Retinal pigment epithelial cell (primary cell): ENCODE results near the gene KLHL8.

ENCODE experiments used
- DNase-seq: peaks from one replicate; pipeline ENCODE4 v3.0.0-alpha.2; 2010; ENCODE audit warnings: low read depth
- H3K4me3 ChIP-seq: 2 replicates; pipeline ENCODE4 v1.5.1; 2011; ENCODE audit warnings: mild to moderate bottlenecking, low read length, control low read depth, moderate library complexity
- TF ChIP-seq, protein P1 (sequence below): conservative IDR thresholded peaks from 2 replicates; pipeline ENCODE4 v1.5.1; 2011; ENCODE audit warnings: low read depth, low read length, control low read depth, inconsistent platforms

KLHL8 gene

GRCh38 chr4:87196146-87196545 lies 24.3 kb downstream of the KLHL8 start:
- H3K4me3 ChIP-seq, result no peak overlapping the region
- TF ChIP-seq, protein P1, sequence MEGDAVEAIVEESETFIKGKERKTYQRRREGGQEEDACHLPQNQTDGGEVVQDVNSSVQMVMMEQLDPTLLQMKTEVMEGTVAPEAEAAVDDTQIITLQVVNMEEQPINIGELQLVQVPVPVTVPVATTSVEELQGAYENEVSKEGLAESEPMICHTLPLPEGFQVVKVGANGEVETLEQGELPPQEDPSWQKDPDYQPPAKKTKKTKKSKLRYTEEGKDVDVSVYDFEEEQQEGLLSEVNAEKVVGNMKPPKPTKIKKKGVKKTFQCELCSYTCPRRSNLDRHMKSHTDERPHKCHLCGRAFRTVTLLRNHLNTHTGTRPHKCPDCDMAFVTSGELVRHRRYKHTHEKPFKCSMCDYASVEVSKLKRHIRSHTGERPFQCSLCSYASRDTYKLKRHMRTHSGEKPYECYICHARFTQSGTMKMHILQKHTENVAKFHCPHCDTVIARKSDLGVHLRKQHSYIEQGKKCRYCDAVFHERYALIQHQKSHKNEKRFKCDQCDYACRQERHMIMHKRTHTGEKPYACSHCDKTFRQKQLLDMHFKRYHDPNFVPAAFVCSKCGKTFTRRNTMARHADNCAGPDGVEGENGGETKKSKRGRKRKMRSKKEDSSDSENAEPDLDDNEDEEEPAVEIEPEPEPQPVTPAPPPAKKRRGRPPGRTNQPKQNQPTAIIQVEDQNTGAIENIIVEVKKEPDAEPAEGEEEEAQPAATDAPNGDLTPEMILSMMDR, result no peak
- DNase-seq, result no peak

DNA sequence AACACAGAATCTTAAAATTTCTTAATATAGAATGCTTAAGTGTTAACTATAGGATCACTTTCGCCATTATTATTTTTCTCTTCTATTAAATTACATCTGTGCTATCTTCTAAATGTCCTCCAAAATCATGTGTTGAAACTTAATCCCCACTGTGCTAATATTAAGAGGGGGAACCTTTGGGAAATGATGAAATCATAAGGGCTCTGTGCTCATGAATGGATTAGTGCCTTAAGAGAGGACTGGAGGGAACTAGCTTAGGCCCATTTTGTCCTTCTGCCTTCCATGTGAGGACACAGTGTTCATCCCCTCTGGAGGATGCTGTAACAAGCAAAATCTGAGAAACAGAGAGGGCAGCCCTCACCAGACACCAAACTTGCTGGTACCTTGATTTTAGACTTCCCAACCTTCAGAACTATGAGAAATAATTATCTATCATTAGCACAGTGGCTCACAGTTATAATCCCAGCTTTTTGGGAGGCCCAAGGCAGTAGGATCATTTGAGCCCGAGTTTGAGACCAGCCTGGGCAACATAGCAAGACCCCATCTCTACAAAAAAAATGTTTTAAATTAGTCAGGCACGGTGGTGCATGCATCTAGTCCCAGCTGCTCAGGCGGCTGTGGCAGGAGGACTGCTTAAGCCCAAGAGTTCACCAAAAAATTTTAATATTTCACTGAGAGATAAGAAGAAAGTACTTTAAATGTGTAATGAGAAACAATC lies 26.3 kb downstream of the KLHL8 start:
- H3K4me3 ChIP-seq, result no peak overlapping the region
- no peak for DNase-seq
- TF ChIP-seq, protein P1, result no peak

GRCh38 chr4:87192145-87192919 lies 28.1 kb downstream of the KLHL8 start:
- no peak for DNase-seq
- H3K4me3 ChIP-seq, result no peak overlapping the region
- TF ChIP-seq, protein P1, result no peak

- TF ChIP-seq, protein P1, result no peak
- no peak for DNase-seq
- H3K4me3 ChIP-seq, result no peak overlapping the region
Measured at GRCh38 chr4:87188932-87189331, 31.5 kb downstream of the KLHL8 start.

GRCh38 chr4:87188048-87188447 lies 32.4 kb downstream of the KLHL8 start:
- TF ChIP-seq, protein P1, result no peak
- H3K4me3 ChIP-seq, result no peak overlapping the region
- DNase-seq, result peak; percentile 37

DNA sequence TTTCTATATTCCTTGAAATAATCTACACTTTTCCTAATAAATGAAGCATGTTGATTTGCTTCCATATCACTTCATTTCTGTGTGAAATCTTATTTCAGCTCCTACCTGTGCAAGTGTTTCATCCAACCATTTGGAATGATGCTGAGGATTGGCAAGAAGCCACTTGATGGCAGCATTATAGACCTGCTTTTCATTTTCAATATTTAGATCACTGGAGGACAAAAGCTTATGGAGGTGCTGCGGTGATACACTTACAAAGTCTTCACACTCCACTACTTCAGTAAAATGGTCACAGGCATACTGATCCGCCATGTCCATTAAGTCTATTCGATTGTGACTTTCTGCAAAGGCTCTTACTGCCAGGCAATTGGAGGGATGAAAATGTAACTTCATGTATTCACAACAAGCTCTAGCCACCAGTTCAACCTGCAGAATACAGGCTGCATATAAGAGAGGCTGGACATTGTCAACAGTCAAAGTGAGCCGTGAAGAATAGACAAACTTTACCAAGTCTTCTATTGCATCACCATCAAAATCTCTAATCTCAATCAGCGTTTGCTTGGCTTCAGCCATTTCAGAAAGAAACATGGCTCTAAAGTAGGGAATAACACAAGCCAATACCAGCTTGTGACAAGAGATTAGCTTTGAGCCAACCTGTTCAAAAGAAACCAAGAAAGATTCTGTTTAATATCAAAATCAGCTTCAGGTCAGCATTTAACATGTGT lies 35.1 kb downstream of the KLHL8 start:
- TF ChIP-seq, protein P1, result no peak
- DNase-seq, result no peak
- no peak overlapping the region for H3K4me3 ChIP-seq
